HCT116 (cell line): ENCODE measurements around the gene CLSTN3.

Source experiments
- CTCF ChIP-seq, 3 experiments: fragments of 200-600 bp in 1 of 3; sonication (generic) in 1 of 3; IDR thresholded peaks in 2 of 3; conservative IDR thresholded peaks in 1 of 3; 2 replicates each; pipeline ENCODE4 v1.5.1; 2012 to 2017; ENCODE audit warnings: low read depth in 2 of 3, low read length in 2 of 3, antibody characterized with exemption in 1 of 3, borderline replicate concordance in 1 of 3, control low read depth in 1 of 3, mild to moderate bottlenecking in 1 of 3, mixed read lengths in 1 of 3, mixed run types in 1 of 3, moderate library complexity in 1 of 3; ENCODE audit not compliant: insufficient read depth in 1 of 3
- EZH2 ChIP-seq: fragments of 200-600 bp; sonication (generic); IDR thresholded peaks from 2 replicates; pipeline ENCODE4 v1.6.1; 2017; ENCODE audit warnings: antibody characterized with exemption, mixed run types
- EZH2phosphoT487 ChIP-seq: fragments of 200-600 bp; IDR thresholded peaks from 2 replicates; pipeline ENCODE4 v1.6.1; 2018; ENCODE audit warnings: antibody characterized with exemption, borderline replicate concordance
- FOSL1 ChIP-seq: IDR thresholded peaks from 2 replicates; pipeline ENCODE4 v1.6.1; 2012; ENCODE audit warnings: low read depth
- POLR2A ChIP-seq: IDR thresholded peaks from 2 replicates; pipeline ENCODE4 v1.7.0; 2011; ENCODE audit warnings: borderline replicate concordance; ENCODE audit not compliant: insufficient read depth, insufficient read length; ENCODE audit errors: extremely low read depth
- POLR2AphosphoS5 ChIP-seq: IDR thresholded peaks from 2 replicates; pipeline ENCODE4 v1.6.1; 2011; ENCODE audit warnings: mild to moderate bottlenecking, low read depth, low read length, moderate library complexity
- REST ChIP-seq: IDR thresholded peaks from 2 replicates; pipeline ENCODE4 v1.6.1; 2012; ENCODE audit warnings: low read depth
- SRF ChIP-seq: IDR thresholded peaks from 2 replicates; pipeline ENCODE4 v1.6.1; 2012; ENCODE audit warnings: low read depth
- YY1 ChIP-seq: IDR thresholded peaks from 2 replicates; pipeline ENCODE4 v1.6.1; 2011; ENCODE audit warnings: low read length, low read depth, moderate library complexity, mild to moderate bottlenecking; ENCODE audit not compliant: insufficient replicate concordance; ENCODE audit errors: extremely low read depth
- TF ChIP-seq, protein P1 (sequence below): IDR thresholded peaks from 2 replicates; pipeline ENCODE4 v1.6.1; 2012
- TF ChIP-seq, protein P2 (sequence below): IDR thresholded peaks from 2 replicates; pipeline ENCODE4 v1.6.1; 2012
- TF ChIP-seq, protein P3 (sequence below): IDR thresholded peaks from 2 replicates; pipeline ENCODE4 v1.6.1; 2011; ENCODE audit warnings: mild to moderate bottlenecking, low read length, moderate library complexity; ENCODE audit not compliant: insufficient replicate concordance; ENCODE audit errors: extremely low read depth

DNA sequence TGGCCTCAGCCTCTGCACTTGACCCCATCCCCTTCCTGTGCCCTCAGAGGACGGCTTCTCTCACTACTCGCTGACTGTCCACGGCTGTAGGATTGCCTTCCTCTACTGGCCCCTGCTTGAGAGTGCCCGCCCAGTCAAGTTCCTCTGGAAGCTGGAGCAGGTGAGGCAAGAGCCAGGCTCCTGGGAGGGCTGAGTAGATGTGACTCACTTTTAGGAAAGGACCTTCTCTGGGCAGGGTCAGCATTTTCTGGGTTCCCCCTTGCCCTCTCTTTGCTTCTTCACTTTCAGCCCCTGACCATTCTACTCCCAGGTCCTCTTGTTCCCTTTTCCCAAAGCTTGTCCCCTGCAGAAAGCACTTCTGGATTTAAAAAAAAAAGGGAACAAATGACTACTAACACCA lies 7.7 kb downstream of the CLSTN3 start:
- TF ChIP-seq POLR2AphosphoS5 (no peak), EZH2phosphoT487 (no peak), EZH2 (no peak), CTCF (IDR thresholded peaks at IDR 0.05 in 2 of 3, conservative IDR thresholded peaks at IDR 0.05 in 1 of 3; ENCODE audit: borderline replicate concordance in 1 of 3, insufficient read depth in 1 of 3, low read depth in 2 of 3, low read length in 2 of 3) (no peak), POLR2A (no peak), FOSL1 (no peak), REST (no peak), YY1 (no peak), SRF (no peak)
- TF ChIP-seq, protein P1, sequence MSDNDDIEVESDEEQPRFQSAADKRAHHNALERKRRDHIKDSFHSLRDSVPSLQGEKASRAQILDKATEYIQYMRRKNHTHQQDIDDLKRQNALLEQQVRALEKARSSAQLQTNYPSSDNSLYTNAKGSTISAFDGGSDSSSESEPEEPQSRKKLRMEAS, result no peak
- TF ChIP-seq, protein P2, sequence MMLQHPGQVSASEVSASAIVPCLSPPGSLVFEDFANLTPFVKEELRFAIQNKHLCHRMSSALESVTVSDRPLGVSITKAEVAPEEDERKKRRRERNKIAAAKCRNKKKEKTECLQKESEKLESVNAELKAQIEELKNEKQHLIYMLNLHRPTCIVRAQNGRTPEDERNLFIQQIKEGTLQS, result no peak
- TF ChIP-seq, protein P3, sequence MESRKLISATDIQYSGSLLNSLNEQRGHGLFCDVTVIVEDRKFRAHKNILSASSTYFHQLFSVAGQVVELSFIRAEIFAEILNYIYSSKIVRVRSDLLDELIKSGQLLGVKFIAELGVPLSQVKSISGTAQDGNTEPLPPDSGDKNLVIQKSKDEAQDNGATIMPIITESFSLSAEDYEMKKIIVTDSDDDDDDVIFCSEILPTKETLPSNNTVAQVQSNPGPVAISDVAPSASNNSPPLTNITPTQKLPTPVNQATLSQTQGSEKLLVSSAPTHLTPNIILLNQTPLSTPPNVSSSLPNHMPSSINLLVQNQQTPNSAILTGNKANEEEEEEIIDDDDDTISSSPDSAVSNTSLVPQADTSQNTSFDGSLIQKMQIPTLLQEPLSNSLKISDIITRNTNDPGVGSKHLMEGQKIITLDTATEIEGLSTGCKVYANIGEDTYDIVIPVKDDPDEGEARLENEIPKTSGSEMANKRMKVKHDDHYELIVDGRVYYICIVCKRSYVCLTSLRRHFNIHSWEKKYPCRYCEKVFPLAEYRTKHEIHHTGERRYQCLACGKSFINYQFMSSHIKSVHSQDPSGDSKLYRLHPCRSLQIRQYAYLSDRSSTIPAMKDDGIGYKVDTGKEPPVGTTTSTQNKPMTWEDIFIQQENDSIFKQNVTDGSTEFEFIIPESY, result no peak
